Osteoblast (primary cell): Measurements from ENCODE around the gene CFAP97D1. TPM values are rescaled to one million over a fixed set of nuclear protein-coding genes. Genes with fewer than 3 reads are reported as not detected.

Experiments
- DNase-seq: peaks from one replicate; pipeline ENCODE4 v3.0.0; 2011; ENCODE audit warnings: low spot score, mixed read lengths; ENCODE audit not compliant: insufficient read length; ENCODE audit errors: missing footprints
- H2AFZ ChIP-seq: 2 replicates; pipeline ENCODE4 v1.6.0; 2011; ENCODE audit warnings: mild to moderate bottlenecking, low read length
- H3K27ac ChIP-seq: 2 replicates; pipeline ENCODE4 v1.5.1; 2011; ENCODE audit warnings: mild to moderate bottlenecking, low read depth, low read length, moderate library complexity
- H3K27me3 ChIP-seq: 2 replicates; pipeline ENCODE4 v1.6.0; 2012; ENCODE audit warnings: mild to moderate bottlenecking, control low read depth, inconsistent platforms, low read length, moderate library complexity; ENCODE audit not compliant: insufficient read depth
- H3K36me3 ChIP-seq: 2 replicates; pipeline ENCODE4 v1.5.1; 2011; ENCODE audit warnings: mild to moderate bottlenecking, low read length, control low read depth, moderate library complexity; ENCODE audit not compliant: insufficient read depth
- H3K4me1 ChIP-seq: 2 replicates; pipeline ENCODE4 v1.5.1; 2011; ENCODE audit warnings: mild to moderate bottlenecking, low read length, control low read depth, moderate library complexity; ENCODE audit not compliant: insufficient read depth
- H3K4me2 ChIP-seq: 2 replicates; pipeline ENCODE4 v1.6.0; 2011; ENCODE audit warnings: mild to moderate bottlenecking, low read length; ENCODE audit not compliant: insufficient read depth
- H3K4me3 ChIP-seq: fragments of 200-600 bp; sonication (generic); 3 replicates; pipeline ENCODE4 v1.5.1; 2012; ENCODE audit warnings: mild to moderate bottlenecking, low read length, inconsistent platforms; ENCODE audit not compliant: insufficient read depth
- H3K79me2 ChIP-seq: 2 replicates; pipeline ENCODE4 v1.6.0; 2012; ENCODE audit warnings: mild to moderate bottlenecking, low read length, control low read depth, inconsistent platforms; ENCODE audit not compliant: insufficient read depth
- H3K9me3 ChIP-seq: 2 replicates; pipeline ENCODE4 v1.5.1; 2011; ENCODE audit warnings: low read depth, low read length, control low read depth
- H4K20me1 ChIP-seq: 2 replicates; pipeline ENCODE4 v1.6.0; 2012; ENCODE audit warnings: mild to moderate bottlenecking, low read length, control low read depth; ENCODE audit not compliant: insufficient read depth
- total RNA-seq: library from RNA; depleted of rRNA; stranded (reverse); fragments of >200 nt; gene quantifications from 2 replicates; pipeline ENCODE4 v1.2.3, GENCODE V29; 2012
- TF ChIP-seq, protein P1 (sequence below): IDR thresholded peaks from 2 replicates; pipeline ENCODE4 v1.5.1; 2011; ENCODE audit warnings: mild to moderate bottlenecking, low read depth, low read length, moderate library complexity; ENCODE audit errors: extremely low read depth

Gene CFAP97D1
- total RNA-seq, 1 donor = not detected

GRCh38 chr17:43755389-43755875 lies 24.8 kb upstream of the CFAP97D1 start:
- no peaks in the 10 kb centered on the region for H3K4me1 ChIP-seq

GRCh38 chr17:43756201-43756600 lies 24.0 kb upstream of the CFAP97D1 start:
- no peak overlapping the region for H3K4me2 ChIP-seq
- no peaks in the 10 kb centered on the region for H4K20me1 ChIP-seq
- no peak overlapping the region for H2AFZ ChIP-seq
- H3K4me1 ChIP-seq = no peaks in the 10 kb centered on the region
- no peaks in the 10 kb centered on the region for H3K79me2 ChIP-seq
- H3K4me3 ChIP-seq = no peak overlapping the region
- no peak overlapping the region for H3K27ac ChIP-seq
- H3K36me3 ChIP-seq = no peaks in the 10 kb centered on the region
- peaks cover 50% of the 10 kb centered on the region for H3K27me3 ChIP-seq
- TF ChIP-seq, protein P1, sequence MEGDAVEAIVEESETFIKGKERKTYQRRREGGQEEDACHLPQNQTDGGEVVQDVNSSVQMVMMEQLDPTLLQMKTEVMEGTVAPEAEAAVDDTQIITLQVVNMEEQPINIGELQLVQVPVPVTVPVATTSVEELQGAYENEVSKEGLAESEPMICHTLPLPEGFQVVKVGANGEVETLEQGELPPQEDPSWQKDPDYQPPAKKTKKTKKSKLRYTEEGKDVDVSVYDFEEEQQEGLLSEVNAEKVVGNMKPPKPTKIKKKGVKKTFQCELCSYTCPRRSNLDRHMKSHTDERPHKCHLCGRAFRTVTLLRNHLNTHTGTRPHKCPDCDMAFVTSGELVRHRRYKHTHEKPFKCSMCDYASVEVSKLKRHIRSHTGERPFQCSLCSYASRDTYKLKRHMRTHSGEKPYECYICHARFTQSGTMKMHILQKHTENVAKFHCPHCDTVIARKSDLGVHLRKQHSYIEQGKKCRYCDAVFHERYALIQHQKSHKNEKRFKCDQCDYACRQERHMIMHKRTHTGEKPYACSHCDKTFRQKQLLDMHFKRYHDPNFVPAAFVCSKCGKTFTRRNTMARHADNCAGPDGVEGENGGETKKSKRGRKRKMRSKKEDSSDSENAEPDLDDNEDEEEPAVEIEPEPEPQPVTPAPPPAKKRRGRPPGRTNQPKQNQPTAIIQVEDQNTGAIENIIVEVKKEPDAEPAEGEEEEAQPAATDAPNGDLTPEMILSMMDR = no peak
- H3K9me3 ChIP-seq = no peaks in the 10 kb centered on the region
- DNase-seq = no peak

More at GRCh38 chr17:43755389-43755875, 24.8 kb upstream of the CFAP97D1 start:
- no peaks in the 10 kb centered on the region for H3K9me3 ChIP-seq
- H2AFZ ChIP-seq = peak overlapping the region; percentile 47
- H4K20me1 ChIP-seq = no peaks in the 10 kb centered on the region
- H3K4me2 ChIP-seq = peak overlapping the region; percentile 63
- H3K27me3 ChIP-seq = peaks cover 50% of the 10 kb centered on the region
- no peak overlapping the region for H3K27ac ChIP-seq
- H3K4me3 ChIP-seq = peak overlapping the region; percentile 42
- peak; percentile 91 for DNase-seq
- TF ChIP-seq, protein P1 = no peak
- no peaks in the 10 kb centered on the region for H3K79me2 ChIP-seq
- H3K36me3 ChIP-seq = no peaks in the 10 kb centered on the region

DNA sequence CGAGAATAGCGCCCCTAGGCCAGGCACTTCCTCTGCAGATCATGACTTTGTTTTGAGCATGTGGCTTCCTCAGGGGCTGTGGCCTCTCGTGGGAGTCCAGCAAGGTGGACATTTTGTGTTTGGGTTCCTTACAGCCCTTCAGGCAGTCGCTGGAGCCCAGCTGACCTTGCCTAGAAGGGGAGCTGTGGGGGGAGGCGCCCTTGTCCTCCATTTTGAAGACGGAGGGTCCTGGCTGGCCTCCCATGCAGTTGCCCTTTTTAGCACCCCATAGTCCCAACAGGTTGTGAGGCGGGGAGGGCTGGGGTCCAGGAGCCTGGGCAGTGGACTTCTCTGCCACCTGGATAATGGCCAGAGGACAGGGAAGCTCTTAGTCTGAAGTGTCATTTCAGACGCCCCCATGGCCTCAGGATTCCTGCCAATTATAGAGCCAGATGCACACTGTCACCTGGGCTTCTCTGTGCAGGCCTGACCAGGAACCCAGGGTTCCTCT lies 23.0 kb upstream of the CFAP97D1 start:
- no peak overlapping the region for H2AFZ ChIP-seq
- no peaks in the 10 kb centered on the region for H3K9me3 ChIP-seq
- no peak overlapping the region for H3K4me2 ChIP-seq
- H3K79me2 ChIP-seq = no peaks in the 10 kb centered on the region
- TF ChIP-seq, protein P1 = no peak
- H3K4me1 ChIP-seq = no peaks in the 10 kb centered on the region
- no peak overlapping the region for H3K27ac ChIP-seq
- DNase-seq = no peak
- H4K20me1 ChIP-seq = no peaks in the 10 kb centered on the region
- no peaks in the 10 kb centered on the region for H3K36me3 ChIP-seq
- peaks cover 50% of the 10 kb centered on the region for H3K27me3 ChIP-seq
- H3K4me3 ChIP-seq = no peak overlapping the region

GRCh38 chr17:43758086-43758485 lies 22.1 kb upstream of the CFAP97D1 start:
- Histone ChIP-seq H3K4me1 (no peaks in the 10 kb centered on the region), H3K27ac (no peak overlapping the region), H3K9me3 (no peaks in the 10 kb centered on the region), H3K79me2 (no peaks in the 10 kb centered on the region), H3K4me2 (no peak overlapping the region), H3K4me3 (no peak overlapping the region), H3K36me3 (no peaks in the 10 kb centered on the region), H3K27me3 (peaks cover 50% of the 10 kb centered on the region), H4K20me1 (no peaks in the 10 kb centered on the region), H2AFZ (no peak overlapping the region)
- TF ChIP-seq, protein P1 = no peak
- DNase-seq = no peak
